Mesenchymal stem cell (in vitro differentiated cells and primary cell): ENCODE results near the gene RAD51B.
"Not testable (repeated sequence)": the region's sequence is repeated elsewhere in the genome, so short reads cannot be mapped to it uniquely, and the experiment has no call there.

Experiments used
- DNase-seq: peaks from one replicate; pipeline ENCODE4 v3.0.0-alpha.2; 2013
- H2AFZ ChIP-seq: one replicate; pipeline ENCODE4 v1.6.1; 2013; ENCODE audit warnings: low read depth, mild to moderate bottlenecking, control low read depth, inconsistent platforms, low read length, moderate library complexity
- H2AK5ac ChIP-seq: 2 replicates; pipeline ENCODE4 v1.6.1; 2013; ENCODE audit warnings: low read length, moderate library complexity, mild to moderate bottlenecking, inconsistent platforms; ENCODE audit not compliant: severe bottlenecking
- H2BK120ac ChIP-seq: one replicate; pipeline ENCODE4 v1.6.1; 2013; ENCODE audit warnings: low read depth, mild to moderate bottlenecking, inconsistent platforms, low read length, moderate library complexity
- H2BK12ac ChIP-seq, 2 experiments: one replicate each; pipeline ENCODE4 v1.6.1; 2013; ENCODE audit warnings: inconsistent platforms in 2 of 2, low read length in 2 of 2, mild to moderate bottlenecking in 2 of 2, moderate library complexity in 2 of 2, control low read depth in 1 of 2
- H2BK15ac ChIP-seq: one replicate; pipeline ENCODE4 v1.6.1; 2013; ENCODE audit warnings: mild to moderate bottlenecking, low read depth, inconsistent platforms; ENCODE audit not compliant: poor library complexity, severe bottlenecking
- H2BK5ac ChIP-seq: 2 replicates; pipeline ENCODE4 v1.6.1; 2013; ENCODE audit warnings: low read depth, mild to moderate bottlenecking, low read length, control low read depth, inconsistent platforms; ENCODE audit not compliant: poor library complexity, severe bottlenecking
- H3K14ac ChIP-seq, 2 experiments: one replicate each; pipeline ENCODE4 v1.6.1; 2013; ENCODE audit warnings: inconsistent platforms in 2 of 2, low read length in 2 of 2, control low read depth in 1 of 2, mild to moderate bottlenecking in 1 of 2, moderate library complexity in 1 of 2
- H3K18ac ChIP-seq, 2 experiments: one replicate each; pipeline ENCODE4 v1.6.1; 2013; ENCODE audit warnings: inconsistent platforms in 2 of 2, low read length in 2 of 2, control low read depth in 1 of 2, low read depth in 1 of 2, mild to moderate bottlenecking in 1 of 2
- H3K23ac ChIP-seq, 2 experiments: one replicate each; pipeline ENCODE4 v1.6.1; 2013; ENCODE audit warnings: inconsistent platforms in 2 of 2, low read length in 2 of 2, mild to moderate bottlenecking in 2 of 2, moderate library complexity in 2 of 2, control low read depth in 1 of 2
- H3K27ac ChIP-seq: 2 replicates; pipeline ENCODE4 v1.5.1; 2013; ENCODE audit warnings: mild to moderate bottlenecking, moderate library complexity, low read length, control low read depth, inconsistent platforms; ENCODE audit not compliant: poor library complexity, severe bottlenecking
- H3K27me3 ChIP-seq, 2 experiments: 2 replicates each; pipeline versions ENCODE4 v1.6.1 to v1.7.0; 2013; ENCODE audit warnings: low read length in 2 of 2, mild to moderate bottlenecking in 2 of 2, moderate library complexity in 2 of 2, control low read depth in 1 of 2, inconsistent platforms in 1 of 2; ENCODE audit not compliant: control insufficient read depth in 1 of 2, insufficient read depth in 1 of 2
- H3K36me3 ChIP-seq, 2 experiments: 2 replicates each; pipeline versions ENCODE4 v1.6.1 to v1.7.0; 2013; ENCODE audit warnings: low read length in 2 of 2, control low read depth in 1 of 2, inconsistent platforms in 1 of 2, low read depth in 1 of 2, mild to moderate bottlenecking in 1 of 2; ENCODE audit not compliant: insufficient read depth in 2 of 2, control insufficient read depth in 1 of 2
- H3K4ac ChIP-seq, 2 experiments: one replicate each; pipeline ENCODE4 v1.6.1; 2013; ENCODE audit warnings: inconsistent platforms in 2 of 2, low read length in 2 of 2, mild to moderate bottlenecking in 2 of 2, moderate library complexity in 2 of 2, control low read depth in 1 of 2, low read depth in 1 of 2
- H3K4me1 ChIP-seq: 2 replicates; pipeline ENCODE4 v1.6.1; 2013; ENCODE audit warnings: low read depth, low read length, control low read depth; ENCODE audit not compliant: control insufficient read depth, insufficient read depth
- H3K4me2 ChIP-seq: 2 replicates; pipeline ENCODE4 v1.6.1; 2013; ENCODE audit warnings: low read length, mild to moderate bottlenecking, inconsistent platforms; ENCODE audit not compliant: poor library complexity, severe bottlenecking
- H3K4me3 ChIP-seq, 2 experiments: 2 replicates each; pipeline versions ENCODE4 v1.5.1 to v1.7.0; 2013; ENCODE audit warnings: low read length in 2 of 2, mild to moderate bottlenecking in 2 of 2, control low read depth in 1 of 2, low read depth in 1 of 2; ENCODE audit not compliant: insufficient read depth in 1 of 2
- H3K79me1 ChIP-seq: replicated peaks from 2 replicates; pipeline ENCODE4 v1.6.1; 2013; ENCODE audit warnings: mild to moderate bottlenecking, control low read depth, low read length, inconsistent platforms; ENCODE audit not compliant: poor library complexity, severe bottlenecking
- H3K9ac ChIP-seq: 2 replicates; pipeline ENCODE4 v1.7.0; 2013; ENCODE audit warnings: mild to moderate bottlenecking, low read length, moderate library complexity
- H3K9me3 ChIP-seq: 2 replicates; pipeline ENCODE4 v1.7.0; 2013; ENCODE audit warnings: mild to moderate bottlenecking, low read length; ENCODE audit not compliant: control insufficient read depth
- H4K8ac ChIP-seq: one replicate; pipeline ENCODE4 v1.6.1; 2013; ENCODE audit warnings: inconsistent platforms, mild to moderate bottlenecking, low read length, moderate library complexity
- H4K91ac ChIP-seq: one replicate; pipeline ENCODE4 v1.6.1; 2013; ENCODE audit warnings: mild to moderate bottlenecking, low read length, inconsistent platforms
- WGBS: methylation state at CpG from one replicate; pipeline ENCODE4 v1.1.7; 2013; ENCODE audit warnings: mixed read lengths; 5-methylcytosine and 5-hydroxymethylcytosine counted together

Gene RAD51B

DNA sequence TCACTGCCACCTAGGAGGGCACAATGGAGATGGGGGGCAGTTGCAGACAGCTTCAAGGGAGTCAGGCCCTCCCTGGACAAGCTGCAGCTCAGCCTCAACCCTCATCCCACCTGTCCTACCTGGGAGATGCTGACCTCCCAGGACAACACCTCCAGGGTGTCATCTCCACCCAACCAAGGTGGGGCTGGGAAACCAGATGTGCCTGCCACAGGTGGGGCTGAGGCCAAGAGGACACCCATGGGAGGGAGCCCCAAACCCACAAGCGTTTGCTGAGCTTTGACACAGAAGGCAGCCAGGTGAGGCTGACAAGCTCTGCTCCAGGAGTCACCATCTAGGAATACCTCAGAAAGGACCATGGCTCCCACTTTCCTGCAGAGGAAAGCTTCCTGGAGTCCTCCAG lies 941.8 kb downstream of the RAD51B start:
- Histone ChIP-seq H3K9me3 (no peaks in the 10 kb centered on the region), H3K27me3 (no peaks in the 10 kb centered on the region), H3K9ac (no peak overlapping the region), H3K14ac (no peak overlapping the region), H2BK12ac (peak overlapping the region; percentile 7 to 42), H3K79me1 (no peaks in the 10 kb centered on the region), H4K8ac (no peak overlapping the region), H3K27ac (no peak overlapping the region), H3K36me3 (no peaks in the 10 kb centered on the region), H4K91ac (peak overlapping the region; percentile 34), H2BK120ac (peak overlapping the region; percentile 21), H3K4me1 (peaks cover 13% of the 10 kb centered on the region), H3K18ac (peak overlapping the region in 1 of 2 experiments; percentile 62), H2BK5ac (no peak overlapping the region), H2AK5ac (no peak overlapping the region), H3K4ac (peak overlapping the region in 1 of 2 experiments; percentile 1), H2AFZ (no peak overlapping the region), H3K4me3 (no peak overlapping the region), H3K23ac (no peak overlapping the region), H2BK15ac (peak overlapping the region; percentile 4), H3K4me2 (no peak overlapping the region)
- 100% methylated on average over 1 of the region's 1 CpG for WGBS
- DNase-seq = no peak

- Histone ChIP-seq H4K8ac (peak overlapping the region; percentile 85), H4K91ac (no peak overlapping the region), H3K9ac (peak overlapping the region; percentile 40), H3K79me1 (no peaks in the 10 kb centered on the region), H3K27ac (no peak overlapping the region), H3K4me2 (no peak overlapping the region), H3K4me3 (no peak overlapping the region), H2BK15ac (peak overlapping the region; percentile 88), H3K36me3 (no peaks in the 10 kb centered on the region), H3K27me3 (peaks cover 0 to 5% of the 10 kb centered on the region in 2 experiments), H3K4me1 (peaks cover 7% of the 10 kb centered on the region), H3K23ac (no peak overlapping the region), H2AFZ (no peak overlapping the region), H2BK12ac (peak overlapping the region in 1 of 2 experiments; percentile 44), H2BK120ac (peak overlapping the region; percentile 52), H3K4ac (peak overlapping the region in 1 of 2 experiments; percentile 55), H3K18ac (peak overlapping the region; percentile 61 to 67), H3K9me3 (no peaks in the 10 kb centered on the region), H3K14ac (no peak overlapping the region), H2AK5ac (no peak overlapping the region), H2BK5ac (no peak overlapping the region)
- WGBS = 29% methylated on average over 9 of the region's 11 CpGs
- DNase-seq = no peak
These were observed 943.6 kb downstream of the RAD51B start for GRCh38 chr14:68762953-68763764.

DNA sequence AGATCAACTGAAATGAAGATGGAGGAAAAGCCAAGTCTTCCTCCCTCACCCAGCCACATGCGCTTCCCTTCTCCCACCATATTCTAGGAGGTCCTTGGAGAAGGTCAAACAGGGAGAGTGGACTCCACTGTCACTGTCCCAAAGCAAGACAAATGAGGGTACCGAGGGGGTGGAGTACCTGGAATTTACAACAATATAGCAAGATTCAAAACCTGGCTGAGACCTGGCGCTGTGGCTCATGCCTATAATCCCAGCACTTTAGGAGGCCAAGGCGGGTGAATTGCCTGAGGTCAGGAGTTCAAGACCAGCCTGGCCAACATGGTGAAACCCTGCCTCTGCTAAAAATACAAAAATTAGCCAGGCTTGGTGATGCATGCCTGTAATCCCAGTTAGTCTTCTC lies 944.3 kb downstream of the RAD51B start:
- not testable (repeated sequence) for DNase-seq, H3K27me3 ChIP-seq, H2BK5ac ChIP-seq, H3K36me3 ChIP-seq, H2BK15ac ChIP-seq, H3K9me3 ChIP-seq, H4K8ac ChIP-seq, H2BK120ac ChIP-seq, H3K18ac ChIP-seq, H3K4me3 ChIP-seq, H3K79me1 ChIP-seq, H3K4me1 ChIP-seq, H3K27ac ChIP-seq, H3K23ac ChIP-seq, H4K91ac ChIP-seq, H3K4me2 ChIP-seq, H3K14ac ChIP-seq, H2AFZ ChIP-seq, H2AK5ac ChIP-seq
- WGBS = over 99% methylated on average over 4 of the region's 4 CpGs
- Histone ChIP-seq H3K9ac (peak overlapping the region; percentile 55), H2BK12ac (peak overlapping the region; percentile 21 to 41), H3K4ac (peak overlapping the region in 1 of 2 experiments; percentile 54)

- DNase-seq = no peak
- H3K4ac ChIP-seq = no peak overlapping the region
- no peak overlapping the region for H3K27ac ChIP-seq
- no peak overlapping the region for H2AK5ac ChIP-seq
- no peak overlapping the region for H3K14ac ChIP-seq
- no peaks in the 10 kb centered on the region for H3K79me1 ChIP-seq
- peaks cover 0 to 5% of the 10 kb centered on the region in 2 experiments for H3K27me3 ChIP-seq
- H2BK120ac ChIP-seq = no peak overlapping the region
- H2BK5ac ChIP-seq = no peak overlapping the region
- H3K9me3 ChIP-seq = no peaks in the 10 kb centered on the region
- peaks cover 8% of the 10 kb centered on the region for H3K4me1 ChIP-seq
- H2AFZ ChIP-seq = no peak overlapping the region
- no peak overlapping the region for H3K4me3 ChIP-seq
- H4K8ac ChIP-seq = no peak overlapping the region
- H2BK12ac ChIP-seq = no peak overlapping the region
- no peaks in the 10 kb centered on the region for H3K36me3 ChIP-seq
- no peak overlapping the region for H3K23ac ChIP-seq
- no peak overlapping the region for H2BK15ac ChIP-seq
- H3K18ac ChIP-seq = no peak overlapping the region
- H3K4me2 ChIP-seq = no peak overlapping the region
- no peak overlapping the region for H4K91ac ChIP-seq
- no peak overlapping the region for H3K9ac ChIP-seq
- 80% methylated on average over 6 of the region's 7 CpGs for WGBS
These were observed 947.0 kb downstream of the RAD51B start for GRCh38 chr14:68766299-68767247.
